ENCODE measurements around the gene KIF16B. TPM values are rescaled to one million over a fixed set of nuclear protein-coding genes. Genes with fewer than 3 reads are reported as not detected.

KIF16B gene
- polyA plus RNA-seq, 1 experiment = 10.2 TPM

- TF ChIP-seq CTCF (IDR thresholded peaks at IDR 0.05; ENCODE audit: low read depth, low read length) = no peak
- no peaks in the 10 kb centered on the region for H3K9me3 ChIP-seq (ENCODE audit: control insufficient read depth, insufficient read depth, low read length)
- ChIA-PET CTCF (no interaction called here), POLR2A (no interaction called here)
- DNase-seq (ENCODE audit: low read depth, low spot score) = no peak
- H3K27me3 ChIP-seq (ENCODE audit: control insufficient read depth, insufficient read depth, low read length) = no peaks in the 10 kb centered on the region
- no peak overlapping the region for H3K27ac ChIP-seq (ENCODE audit: low read depth, low read length)
- H3K4me3 ChIP-seq (ENCODE audit: low read depth, low read length) = no peak overlapping the region
Observed at GRCh38 chr20:16388731-16389130, 184.5 kb downstream of the KIF16B start.

- ChIA-PET POLR2A (no interaction called here), CTCF (no interaction called here)
- DNase-seq (ENCODE audit: low read depth, low spot score) = no peak
Observed at GRCh38 chr20:16387666-16388065, 185.6 kb downstream of the KIF16B start.

GRCh38 chr20:16385891-16386290 is 187.4 kb downstream of the KIF16B start:
- H3K27me3 ChIP-seq (ENCODE audit: control insufficient read depth, insufficient read depth, low read length) = no peaks in the 10 kb centered on the region
- no peak overlapping the region for H3K27ac ChIP-seq (ENCODE audit: low read depth, low read length)
- TF ChIP-seq CTCF (IDR thresholded peaks at IDR 0.05; ENCODE audit: low read depth, low read length) = no peak
- POLR2A ChIA-PET = no interaction called here
- H3K9me3 ChIP-seq (ENCODE audit: control insufficient read depth, insufficient read depth, low read length) = no peaks in the 10 kb centered on the region
- CTCF ChIA-PET = no interaction called here
- DNase-seq (ENCODE audit: low read depth, low spot score) = no peak
- H3K4me3 ChIP-seq (ENCODE audit: low read depth, low read length) = no peak overlapping the region

More at GRCh38 chr20:16387666-16388065, 185.6 kb downstream of the KIF16B start:
- no peak for TF ChIP-seq CTCF (IDR thresholded peaks at IDR 0.05; ENCODE audit: low read depth, low read length)
- no peaks in the 10 kb centered on the region for H3K27me3 ChIP-seq (ENCODE audit: control insufficient read depth, insufficient read depth, low read length)
- no peak overlapping the region for H3K27ac ChIP-seq (ENCODE audit: low read depth, low read length)
- H3K9me3 ChIP-seq (ENCODE audit: control insufficient read depth, insufficient read depth, low read length) = no peaks in the 10 kb centered on the region
- H3K4me3 ChIP-seq (ENCODE audit: low read depth, low read length) = no peak overlapping the region

GRCh38 chr20:16385462-16385861 is 187.8 kb downstream of the KIF16B start:
- no peak overlapping the region for H3K27ac ChIP-seq (ENCODE audit: low read depth, low read length)
- CTCF ChIA-PET = no interaction called here
- no peak for TF ChIP-seq CTCF (IDR thresholded peaks at IDR 0.05; ENCODE audit: low read depth, low read length)
- H3K27me3 ChIP-seq (ENCODE audit: control insufficient read depth, insufficient read depth, low read length) = no peaks in the 10 kb centered on the region
- DNase-seq (ENCODE audit: low read depth, low spot score) = no peak
- POLR2A ChIA-PET = no interaction called here
- no peak overlapping the region for H3K4me3 ChIP-seq (ENCODE audit: low read depth, low read length)
- H3K9me3 ChIP-seq (ENCODE audit: control insufficient read depth, insufficient read depth, low read length) = no peaks in the 10 kb centered on the region

GRCh38 chr20:16381444-16381843 is 191.8 kb downstream of the KIF16B start:
- H3K27me3 ChIP-seq (ENCODE audit: control insufficient read depth, insufficient read depth, low read length) = no peaks in the 10 kb centered on the region
- POLR2A ChIA-PET = no interaction called here

More at GRCh38 chr20:16381444-16381843, 191.8 kb downstream of the KIF16B start:
- Histone ChIP-seq H3K4me3 (ENCODE audit: low read depth, low read length) (no peak overlapping the region), H3K9me3 (ENCODE audit: control insufficient read depth, insufficient read depth, low read length) (no peaks in the 10 kb centered on the region), H3K27ac (ENCODE audit: low read depth, low read length) (no peak overlapping the region)
- CTCF ChIA-PET = no interaction called here
- no peak for TF ChIP-seq CTCF (IDR thresholded peaks at IDR 0.05; ENCODE audit: low read depth, low read length)
- no peak for DNase-seq (ENCODE audit: low read depth, low spot score)

All from AG04450 (cell line).